ENCODE data around the gene SLC1A3. TPM values are rescaled to one million over a fixed set of nuclear protein-coding genes. Genes with fewer than 3 reads are reported as not detected.

Gene SLC1A3
- total RNA-seq, 1 experiment from 2014 or later, result 6.0 TPM

- no peak overlapping the region for H3K4me3 Mint-ChIP-seq (ENCODE audit: low read depth, unreplicated experiment)
- DNase-seq, result no peak
- H3K4me1 Mint-ChIP-seq (ENCODE audit: low read depth, unreplicated experiment), result no peaks in the 10 kb centered on the region
- CTCF ChIA-PET, result no interaction called here
- intact Hi-C loops (cut with micrococcal nuclease; ENCODE audit: unreplicated experiment), result no loop called here
- TF ChIP-seq, protein P1, sequence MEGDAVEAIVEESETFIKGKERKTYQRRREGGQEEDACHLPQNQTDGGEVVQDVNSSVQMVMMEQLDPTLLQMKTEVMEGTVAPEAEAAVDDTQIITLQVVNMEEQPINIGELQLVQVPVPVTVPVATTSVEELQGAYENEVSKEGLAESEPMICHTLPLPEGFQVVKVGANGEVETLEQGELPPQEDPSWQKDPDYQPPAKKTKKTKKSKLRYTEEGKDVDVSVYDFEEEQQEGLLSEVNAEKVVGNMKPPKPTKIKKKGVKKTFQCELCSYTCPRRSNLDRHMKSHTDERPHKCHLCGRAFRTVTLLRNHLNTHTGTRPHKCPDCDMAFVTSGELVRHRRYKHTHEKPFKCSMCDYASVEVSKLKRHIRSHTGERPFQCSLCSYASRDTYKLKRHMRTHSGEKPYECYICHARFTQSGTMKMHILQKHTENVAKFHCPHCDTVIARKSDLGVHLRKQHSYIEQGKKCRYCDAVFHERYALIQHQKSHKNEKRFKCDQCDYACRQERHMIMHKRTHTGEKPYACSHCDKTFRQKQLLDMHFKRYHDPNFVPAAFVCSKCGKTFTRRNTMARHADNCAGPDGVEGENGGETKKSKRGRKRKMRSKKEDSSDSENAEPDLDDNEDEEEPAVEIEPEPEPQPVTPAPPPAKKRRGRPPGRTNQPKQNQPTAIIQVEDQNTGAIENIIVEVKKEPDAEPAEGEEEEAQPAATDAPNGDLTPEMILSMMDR (IDR thresholded peaks at IDR 0.05; ENCODE audit: unreplicated experiment), result no peak
- BruUV-seq (replicated peaks), result no TSS peak
- peaks cover 2% of the 10 kb centered on the region for H3K9me3 Mint-ChIP-seq (ENCODE audit: low read depth, unreplicated experiment)
- peaks cover 54% of the 10 kb centered on the region for H3K27me3 Mint-ChIP-seq (ENCODE audit: unreplicated experiment)
- no peak overlapping the region for H3K27ac Mint-ChIP-seq (ENCODE audit: unreplicated experiment)
- no peaks in the 10 kb centered on the region for H3K36me3 Mint-ChIP-seq (ENCODE audit: insufficient read depth, unreplicated experiment)
Measured at GRCh38 chr5:36713541-36713940, 107.1 kb downstream of the SLC1A3 start.

- no peaks in the 10 kb centered on the region for H3K9me3 Mint-ChIP-seq (ENCODE audit: low read depth, unreplicated experiment)
- DNase-seq, result no peak
- H3K27me3 Mint-ChIP-seq (ENCODE audit: unreplicated experiment), result peaks cover 53% of the 10 kb centered on the region
- H3K27ac Mint-ChIP-seq (ENCODE audit: unreplicated experiment), result no peak overlapping the region
- TF ChIP-seq, protein P1 (IDR thresholded peaks at IDR 0.05; ENCODE audit: unreplicated experiment), result no peak
- H3K4me1 Mint-ChIP-seq (ENCODE audit: low read depth, unreplicated experiment), result no peaks in the 10 kb centered on the region
- intact Hi-C loops (cut with micrococcal nuclease; ENCODE audit: unreplicated experiment), result no loop called here
- CTCF ChIA-PET, result no interaction called here
- H3K36me3 Mint-ChIP-seq (ENCODE audit: insufficient read depth, unreplicated experiment), result no peaks in the 10 kb centered on the region
- no TSS peak for BruUV-seq (replicated peaks)
- no peak overlapping the region for H3K4me3 Mint-ChIP-seq (ENCODE audit: low read depth, unreplicated experiment)
Measured at GRCh38 chr5:36717131-36717695, 110.8 kb downstream of the SLC1A3 start.

- no peaks in the 10 kb centered on the region for H3K36me3 Mint-ChIP-seq (ENCODE audit: insufficient read depth, unreplicated experiment)
- H3K4me3 Mint-ChIP-seq (ENCODE audit: low read depth, unreplicated experiment), result no peak overlapping the region
- no peak overlapping the region for H3K27ac Mint-ChIP-seq (ENCODE audit: unreplicated experiment)
- no peaks in the 10 kb centered on the region for H3K9me3 Mint-ChIP-seq (ENCODE audit: low read depth, unreplicated experiment)
- no TSS peak for BruUV-seq (replicated peaks)
- intact Hi-C loops (cut with micrococcal nuclease; ENCODE audit: unreplicated experiment), result no loop called here
- peaks cover 8% of the 10 kb centered on the region for H3K4me1 Mint-ChIP-seq (ENCODE audit: low read depth, unreplicated experiment)
- TF ChIP-seq, protein P1 (IDR thresholded peaks at IDR 0.05; ENCODE audit: unreplicated experiment), result no peak
- CTCF ChIA-PET, result interaction anchor here (0.5 kb wide), 1 partner anchor 297 kb away, joined by 3 read pairs; no protein-coding TSS in a partner anchor
- no peak for DNase-seq
- peaks cover 47% of the 10 kb centered on the region for H3K27me3 Mint-ChIP-seq (ENCODE audit: unreplicated experiment)
Measured at GRCh38 chr5:36719282-36719681, 112.9 kb downstream of the SLC1A3 start.

- peaks cover 47% of the 10 kb centered on the region for H3K27me3 Mint-ChIP-seq (ENCODE audit: unreplicated experiment)
- CTCF ChIA-PET, result no interaction called here
- H3K27ac Mint-ChIP-seq (ENCODE audit: unreplicated experiment), result no peak overlapping the region
- no peak overlapping the region for H3K4me3 Mint-ChIP-seq (ENCODE audit: low read depth, unreplicated experiment)
- TF ChIP-seq, protein P1 (IDR thresholded peaks at IDR 0.05; ENCODE audit: unreplicated experiment), result no peak
- intact Hi-C loops (cut with micrococcal nuclease; ENCODE audit: unreplicated experiment), result no loop called here
- no peaks in the 10 kb centered on the region for H3K36me3 Mint-ChIP-seq (ENCODE audit: insufficient read depth, unreplicated experiment)
- BruUV-seq (replicated peaks), result no TSS peak
- peaks cover 8% of the 10 kb centered on the region for H3K4me1 Mint-ChIP-seq (ENCODE audit: low read depth, unreplicated experiment)
- no peak for DNase-seq
- no peaks in the 10 kb centered on the region for H3K9me3 Mint-ChIP-seq (ENCODE audit: low read depth, unreplicated experiment)
Measured at GRCh38 chr5:36720688-36721087, 114.3 kb downstream of the SLC1A3 start.
